K562 (cell line): ENCODE data around the gene CHN2. TPM values are rescaled to one million over a fixed set of nuclear protein-coding genes. Genes with fewer than 3 reads are reported as not detected.

ENCODE experiments used
- HNRNPLL ChIP-seq: fragments of 200-400 bp; formaldehyde crosslinking; IDR thresholded peaks from 2 replicates; pipeline ENCODE4 v1.6.1; 2017; ENCODE audit warnings: low read length, low read depth, mild to moderate bottlenecking; ENCODE audit not compliant: poor library complexity, severe bottlenecking
- RBM14 ChIP-seq: fragments of 200-400 bp; formaldehyde crosslinking; IDR thresholded peaks from 2 replicates; pipeline ENCODE4 v1.6.1; 2018; ENCODE audit warnings: low read depth, mild to moderate bottlenecking, low read length, moderate library complexity, borderline replicate concordance; ENCODE audit not compliant: insufficient read depth
- RUNX1 ChIP-seq: sonication (generic); IDR thresholded peaks from 2 replicates; pipeline ENCODE4 v1.6.1; 2016; ENCODE audit warnings: antibody characterized with exemption, low read depth
- TCF3 ChIP-seq: sonication (generic); formaldehyde crosslinking; IDR thresholded peaks from 2 replicates; pipeline ENCODE4 v1.4.0; 2020; ENCODE audit warnings: mild to moderate bottlenecking, missing genetic modification reagents
- ZNF57 ChIP-seq: fragments of 450-650 bp; formaldehyde crosslinking; IDR thresholded peaks from 2 replicates; pipeline ENCODE4 v1.4.0; 2020; ENCODE audit warnings: mild to moderate bottlenecking, moderate library complexity
- polyA plus RNA-seq, 8 experiments: library from polyadenylated mRNA; depleted of rRNA in 4 of 8; stranded (reverse) in 5 of 8; unstranded in 3 of 8; fragments of >200 nt; fragmentation: Nextera tagmentation in 2 of 8; fragmentation: Illumina TruSeq in 1 of 8; extraction: Ambion mirVana in 2 of 8; extraction: Trizol in 1 of 8; gene quantifications; 2 replicates each; pipeline versions ENCODE4 v1.2.1 to v1.2.3, GENCODE V29; 2011 to 2014; ENCODE audit warnings: inconsistent platforms in 1 of 8, missing spikeins in 1 of 8
- total RNA-seq, 7 experiments: library from RNA; depleted of rRNA in 6 of 7; stranded (reverse); fragments of >200 nt in 6 of 7; fragmentation: Illumina TruSeq in 2 of 7; extraction: Trizol in 2 of 7; gene quantifications; 2 replicates each; pipeline versions ENCODE4 v1.2.1 to v1.2.3, GENCODE V29; 2011 to 2021; ENCODE audit warnings: low replicate concordance in 1 of 7
- TF ChIP-seq, protein P1 (sequence below): fragments of 450-650 bp; IDR thresholded peaks from 2 replicates; pipeline ENCODE4 v1.7.1; 2018; ENCODE audit warnings: mild to moderate bottlenecking, low read depth; ENCODE audit not compliant: partially characterized antibody
- TF ChIP-seq, protein P2 (sequence below): fragments of 450-650 bp; IDR thresholded peaks from 2 replicates; pipeline ENCODE4 v1.6.1; 2014; ENCODE audit warnings: low read depth, mild to moderate bottlenecking, moderate library complexity, borderline replicate concordance
- TF ChIP-seq, protein P3 (sequence below): fragments of 450-650 bp; IDR thresholded peaks from 2 replicates; pipeline ENCODE4 v1.6.1; 2016; ENCODE audit warnings: antibody characterized with exemption
- TF ChIP-seq, protein P4 (sequence below): sonication (generic); formaldehyde crosslinking; IDR thresholded peaks from 2 replicates; pipeline ENCODE4 v1.9.0; 2022; ENCODE audit warnings: mild to moderate bottlenecking, missing genetic modification reagents

CHN2 gene
- total and polyA plus RNA-seq, 9 of the 15 experiments (the other 6 are each of a cell fraction or from before 2014, with no cell fraction given): 0.12 to 2.1 (median 0.31) TPM; not detected in 1

DNA sequence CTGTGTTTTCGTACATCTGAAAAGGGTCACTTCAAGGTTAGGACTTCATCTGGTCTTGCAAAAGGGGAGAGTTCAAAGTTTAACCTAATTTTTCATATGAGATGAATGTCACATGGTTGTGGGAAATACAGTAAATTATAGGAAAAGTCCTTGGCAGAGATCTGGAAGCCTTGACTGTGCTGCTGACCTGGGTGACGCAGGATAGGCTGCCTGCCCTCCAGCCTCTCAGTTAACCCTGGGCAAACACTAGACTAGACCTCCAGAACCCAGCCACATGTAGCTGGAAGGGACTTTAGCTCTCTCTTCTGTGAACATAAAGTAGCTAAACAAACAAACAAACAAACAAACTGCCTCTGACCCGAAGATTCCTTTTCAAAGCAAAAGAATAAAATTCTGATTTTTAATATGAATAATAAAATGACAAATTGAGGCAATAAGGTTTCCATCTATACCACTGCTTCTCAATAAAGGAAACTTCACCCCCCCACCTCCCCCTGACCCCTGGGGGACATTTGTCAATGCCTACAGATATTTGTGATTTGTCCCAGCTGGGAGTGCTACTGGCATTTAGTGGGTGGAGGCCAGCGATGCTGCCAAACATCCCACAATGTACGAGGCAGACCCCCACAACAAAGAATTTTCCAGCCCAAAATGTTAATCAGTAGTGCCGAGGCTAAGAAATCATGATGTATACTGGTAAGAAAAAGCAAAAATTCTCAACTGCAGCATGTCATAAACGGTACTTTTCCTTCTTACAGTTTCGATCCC is 293.8 kb downstream of the CHN2 start (continued):
- TF ChIP-seq, protein P1, sequence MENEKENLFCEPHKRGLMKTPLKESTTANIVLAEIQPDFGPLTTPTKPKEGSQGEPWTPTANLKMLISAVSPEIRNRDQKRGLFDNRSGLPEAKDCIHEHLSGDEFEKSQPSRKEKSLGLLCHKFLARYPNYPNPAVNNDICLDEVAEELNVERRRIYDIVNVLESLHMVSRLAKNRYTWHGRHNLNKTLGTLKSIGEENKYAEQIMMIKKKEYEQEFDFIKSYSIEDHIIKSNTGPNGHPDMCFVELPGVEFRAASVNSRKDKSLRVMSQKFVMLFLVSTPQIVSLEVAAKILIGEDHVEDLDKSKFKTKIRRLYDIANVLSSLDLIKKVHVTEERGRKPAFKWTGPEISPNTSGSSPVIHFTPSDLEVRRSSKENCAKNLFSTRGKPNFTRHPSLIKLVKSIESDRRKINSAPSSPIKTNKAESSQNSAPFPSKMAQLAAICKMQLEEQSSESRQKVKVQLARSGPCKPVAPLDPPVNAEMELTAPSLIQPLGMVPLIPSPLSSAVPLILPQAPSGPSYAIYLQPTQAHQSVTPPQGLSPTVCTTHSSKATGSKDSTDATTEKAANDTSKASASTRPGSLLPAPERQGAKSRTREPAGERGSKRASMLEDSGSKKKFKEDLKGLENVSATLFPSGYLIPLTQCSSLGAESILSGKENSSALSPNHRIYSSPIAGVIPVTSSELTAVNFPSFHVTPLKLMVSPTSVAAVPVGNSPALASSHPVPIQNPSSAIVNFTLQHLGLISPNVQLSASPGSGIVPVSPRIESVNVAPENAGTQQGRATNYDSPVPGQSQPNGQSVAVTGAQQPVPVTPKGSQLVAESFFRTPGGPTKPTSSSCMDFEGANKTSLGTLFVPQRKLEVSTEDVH: no peak
- TF ChIP-seq, protein P2, sequence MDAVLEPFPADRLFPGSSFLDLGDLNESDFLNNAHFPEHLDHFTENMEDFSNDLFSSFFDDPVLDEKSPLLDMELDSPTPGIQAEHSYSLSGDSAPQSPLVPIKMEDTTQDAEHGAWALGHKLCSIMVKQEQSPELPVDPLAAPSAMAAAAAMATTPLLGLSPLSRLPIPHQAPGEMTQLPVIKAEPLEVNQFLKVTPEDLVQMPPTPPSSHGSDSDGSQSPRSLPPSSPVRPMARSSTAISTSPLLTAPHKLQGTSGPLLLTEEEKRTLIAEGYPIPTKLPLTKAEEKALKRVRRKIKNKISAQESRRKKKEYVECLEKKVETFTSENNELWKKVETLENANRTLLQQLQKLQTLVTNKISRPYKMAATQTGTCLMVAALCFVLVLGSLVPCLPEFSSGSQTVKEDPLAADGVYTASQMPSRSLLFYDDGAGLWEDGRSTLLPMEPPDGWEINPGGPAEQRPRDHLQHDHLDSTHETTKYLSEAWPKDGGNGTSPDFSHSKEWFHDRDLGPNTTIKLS: no peak
- TF ChIP-seq ZNF57 (CRISPR knock-in tag) (no peak), TCF3 (CRISPR knock-in tag) (no peak), RUNX1 (no peak), HNRNPLL (no peak), RBM14 (no peak)
- TF ChIP-seq, protein P3, sequence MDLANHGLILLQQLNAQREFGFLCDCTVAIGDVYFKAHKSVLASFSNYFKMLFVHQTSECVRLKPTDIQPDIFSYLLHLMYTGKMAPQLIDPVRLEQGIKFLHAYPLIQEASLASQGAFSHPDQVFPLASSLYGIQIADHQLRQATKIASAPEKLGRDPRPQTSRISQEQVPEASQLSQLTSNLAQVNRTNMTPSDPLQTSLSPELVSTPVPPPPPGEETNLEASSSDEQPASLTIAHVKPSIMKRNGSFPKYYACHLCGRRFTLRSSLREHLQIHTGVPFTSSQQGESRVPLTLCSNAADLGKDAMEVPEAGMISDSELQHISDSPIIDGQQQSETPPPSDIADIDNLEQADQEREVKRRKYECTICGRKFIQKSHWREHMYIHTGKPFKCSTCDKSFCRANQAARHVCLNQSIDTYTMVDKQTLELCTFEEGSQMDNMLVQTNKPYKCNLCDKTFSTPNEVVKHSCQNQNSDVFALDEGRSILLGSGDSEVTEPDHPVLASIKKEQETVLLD: no peak
- TF ChIP-seq, protein P4, sequence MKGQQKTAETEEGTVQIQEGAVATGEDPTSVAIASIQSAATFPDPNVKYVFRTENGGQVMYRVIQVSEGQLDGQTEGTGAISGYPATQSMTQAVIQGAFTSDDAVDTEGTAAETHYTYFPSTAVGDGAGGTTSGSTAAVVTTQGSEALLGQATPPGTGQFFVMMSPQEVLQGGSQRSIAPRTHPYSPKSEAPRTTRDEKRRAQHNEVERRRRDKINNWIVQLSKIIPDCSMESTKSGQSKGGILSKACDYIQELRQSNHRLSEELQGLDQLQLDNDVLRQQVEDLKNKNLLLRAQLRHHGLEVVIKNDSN (CRISPR knock-in tag): no peak
